Omental fat pad (tissue), 4 donors: Measurements from ENCODE around the gene PLVAP. TPM values are rescaled to one million over a fixed set of nuclear protein-coding genes. Genes with fewer than 3 reads are reported as not detected.

Experiments
- ATAC-seq: fragments of 150-250 bp; one replicate; pipeline ENCODE4 v1.9.1; 2016; ENCODE audit warnings: mild to moderate bottlenecking, moderate library complexity; ENCODE audit not compliant: low FRiP score
- DNase-seq: peaks from one replicate; pipeline ENCODE4 v3.0.0-alpha.2; 2019; ENCODE audit warnings: low spot score
- CTCF ChIP-seq, 3 donors: fragments of 450-650 bp; IDR thresholded peaks; one replicate each; pipeline ENCODE4 v1.5.1; 2016 to 2017; ENCODE audit warnings: antibody characterized with exemption in 3 of 3, mild to moderate bottlenecking in 3 of 3, moderate library complexity in 2 of 3
- total RNA-seq, 4 donors: library from RNA; depleted of rRNA; stranded (reverse); fragments of >200 nt; gene quantifications; one replicate each; pipeline ENCODE4 v1.1.0, GENCODE V29; 2016

PLVAP gene
- total RNA-seq, 4 donors from 2014 or later, result 39.7 to 139 (median 114) TPM

GRCh38 chr19:17324357-17325114 lies 52.6 kb downstream of the PLVAP start:
- no peak for DNase-seq
- no peak for ATAC-seq
- TF ChIP-seq CTCF (IDR thresholded peaks at IDR 0.05), result no peak

DNA sequence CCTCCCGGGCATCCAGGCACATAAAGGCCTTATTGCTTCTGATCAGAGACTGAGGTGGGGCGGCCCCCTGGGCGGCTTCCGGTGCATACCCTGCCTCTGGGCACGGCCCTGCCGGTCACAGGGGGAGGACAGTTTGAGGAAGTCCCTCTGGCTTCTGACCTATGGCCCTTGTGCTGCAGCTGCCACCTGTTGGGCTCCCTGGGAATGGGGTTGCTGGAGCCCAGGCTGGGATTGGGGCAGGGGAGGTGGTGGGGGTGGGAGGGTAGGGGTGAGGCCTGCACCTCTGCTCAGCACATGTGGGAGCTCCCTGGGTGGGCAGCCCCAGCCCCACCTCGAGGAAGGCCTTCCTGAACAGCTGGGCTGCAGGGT lies 53.2 kb downstream of the PLVAP start:
- no peak for DNase-seq

DNA sequence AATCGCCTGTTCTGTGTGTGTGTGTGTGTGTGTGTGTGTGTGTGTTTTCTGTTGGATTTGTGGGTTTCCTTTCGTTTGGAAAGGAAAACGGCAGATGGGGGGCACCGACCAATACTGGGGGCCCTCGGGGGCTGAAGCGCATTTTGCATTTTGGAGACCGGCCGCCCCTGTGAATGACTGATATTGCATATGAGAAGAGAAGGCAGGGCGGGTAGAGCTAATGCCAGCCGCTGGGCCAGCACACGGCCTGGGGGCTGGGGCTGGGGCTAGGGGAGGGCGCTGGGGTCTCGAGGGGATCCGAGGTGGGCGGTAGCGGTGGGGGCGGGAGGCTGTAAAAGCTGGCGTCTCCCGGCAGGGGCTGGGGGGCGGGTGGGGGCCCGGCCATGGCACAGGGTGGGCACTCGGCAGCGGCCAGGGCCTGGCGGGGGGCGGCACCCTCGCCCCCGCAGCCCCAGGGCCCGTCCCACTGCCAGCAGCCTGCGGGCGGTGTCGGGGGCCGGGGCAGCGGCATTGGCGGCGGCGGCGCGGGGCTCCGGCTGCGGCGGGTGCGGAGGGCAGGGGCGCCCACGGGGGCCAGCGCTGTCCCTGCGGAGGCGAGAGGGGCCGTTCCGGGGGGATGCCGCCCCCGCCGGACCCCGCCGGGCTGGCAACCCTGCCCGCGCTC lies 53.7 kb downstream of the PLVAP start:
- TF ChIP-seq CTCF (IDR thresholded peaks at IDR 0.05), result no peak
- no peak for ATAC-seq
- no peak for DNase-seq

More for the DNA sequence above, 53.2 kb downstream of the PLVAP start:
- TF ChIP-seq CTCF (IDR thresholded peaks at IDR 0.05), result no peak
- no peak for ATAC-seq

GRCh38 chr19:17322854-17323253 lies 54.3 kb downstream of the PLVAP start:
- TF ChIP-seq CTCF (IDR thresholded peaks at IDR 0.05), result no peak
- ATAC-seq, result no peak

DNA sequence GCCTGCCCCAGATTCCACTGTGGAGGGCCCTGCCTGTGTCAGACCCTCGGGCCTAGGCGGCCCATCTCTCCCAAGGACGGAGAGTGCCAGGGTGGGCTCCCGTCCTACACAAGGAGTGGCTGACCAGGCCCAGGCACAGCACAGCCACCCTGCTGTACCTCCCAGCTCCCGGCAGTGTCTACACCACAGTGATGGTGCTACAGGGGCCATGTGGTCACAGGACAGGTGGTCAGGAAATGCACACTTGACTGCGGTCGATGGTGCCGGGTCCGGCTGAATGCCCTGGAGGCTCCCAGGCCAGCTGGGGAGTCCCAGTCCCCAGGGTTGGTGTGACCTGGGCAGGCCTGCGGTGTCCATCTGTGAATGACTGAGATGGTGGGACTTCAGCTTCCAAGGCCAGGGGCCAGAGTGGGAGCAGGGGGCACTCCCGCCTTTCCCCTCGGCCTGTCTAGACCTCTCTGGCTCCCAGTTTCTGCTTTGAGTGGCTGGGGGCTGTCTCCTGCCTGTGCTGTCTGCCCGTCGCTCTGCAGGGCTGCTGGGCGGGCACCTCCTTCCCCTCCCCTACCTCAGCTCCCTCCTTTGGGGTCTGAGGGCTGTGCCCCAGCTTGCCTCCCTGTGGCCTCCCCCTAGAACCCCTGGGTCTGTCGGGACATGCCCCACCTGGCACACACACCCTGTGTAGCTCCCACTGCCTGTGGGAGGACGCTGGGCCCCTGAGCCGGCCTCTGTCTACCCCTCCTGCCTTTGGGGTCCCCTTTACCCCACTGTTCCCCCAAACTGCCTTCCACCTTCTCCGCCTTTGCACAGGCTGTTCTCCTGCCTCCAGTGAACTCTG lies 55.3 kb downstream of the PLVAP start:
- ATAC-seq, result peak; percentile 15
- no peak for DNase-seq
- no peak for TF ChIP-seq CTCF (IDR thresholded peaks at IDR 0.05)

More at GRCh38 chr19:17322854-17323253, 54.3 kb downstream of the PLVAP start:
- no peak for DNase-seq

- TF ChIP-seq CTCF (IDR thresholded peaks at IDR 0.05), result no peak
- ATAC-seq (no peak), DNase-seq (no peak)
Observed at GRCh38 chr19:17320435-17320834, 56.7 kb downstream of the PLVAP start.
